ENCODE data around the gene TM2D3. TPM values are rescaled to one million over a fixed set of nuclear protein-coding genes. Genes with fewer than 3 reads are reported as not detected.

TM2D3 gene
- total RNA-seq, 1 experiment from 2014 or later: 18.8 TPM

- Histone ChIP-seq H3K79me2 (ENCODE audit: low read depth) (no peaks in the 10 kb centered on the region), H3K27ac (no peak overlapping the region), H3K4me2 (no peak overlapping the region), H3K9me3 (ENCODE audit: insufficient read depth, low read depth) (no peaks in the 10 kb centered on the region; the same call in 1 of the 2 replicates), H3F3A (ENCODE audit: insufficient read depth, low read depth) (no peaks in the 10 kb centered on the region), H3K4me3 (no peak overlapping the region), H3K9me2 (ENCODE audit: insufficient read depth) (no peaks in the 10 kb centered on the region), H3K4me1 (replicated peaks; ENCODE audit: insufficient read depth) (no peaks in the 10 kb centered on the region), H3K36me3 (ENCODE audit: low read depth) (no peaks in the 10 kb centered on the region), H4K20me1 (ENCODE audit: insufficient read depth) (no peaks in the 10 kb centered on the region), H3K27me3 (ENCODE audit: insufficient read depth, low read depth) (no peaks in the 10 kb centered on the region), H2AFZ (no peak overlapping the region)
- POLR2A ChIA-PET (ENCODE audit: unreplicated experiment): no interaction called here
- CTCF ChIA-PET: no interaction called here
- DNase-seq: no peak
- TF ChIP-seq EZH2 (IDR thresholded peaks at IDR 0.05; ENCODE audit: low read depth) (no peak), CTCF (conservative IDR thresholded peaks at IDR 0.05) (no peak)
- BruUV-seq (replicated peaks): no TSS peak
- intact Hi-C loops (cut with micrococcal nuclease; ENCODE audit: unreplicated experiment): no loop called here
These were observed 49.4 kb downstream of the TM2D3 start for GRCh38 chr15:101602801-101603200.

- H3K79me2 ChIP-seq (ENCODE audit: low read depth): no peaks in the 10 kb centered on the region
- TF ChIP-seq EZH2 (IDR thresholded peaks at IDR 0.05; ENCODE audit: low read depth) (no peak), CTCF (conservative IDR thresholded peaks at IDR 0.05) (no peak)
- H3K9me2 ChIP-seq (ENCODE audit: insufficient read depth): no peaks in the 10 kb centered on the region
- no TSS peak for BruUV-seq (replicated peaks)
- CTCF ChIA-PET: no interaction called here
- intact Hi-C loops (cut with micrococcal nuclease; ENCODE audit: unreplicated experiment): no loop called here
- H4K20me1 ChIP-seq (ENCODE audit: insufficient read depth): no peaks in the 10 kb centered on the region
- no peak overlapping the region for H3K4me3 ChIP-seq
- H3K36me3 ChIP-seq (ENCODE audit: low read depth): no peaks in the 10 kb centered on the region
- H2AFZ ChIP-seq: no peak overlapping the region
- H3K27me3 ChIP-seq (ENCODE audit: insufficient read depth, low read depth): no peaks in the 10 kb centered on the region
- no peak overlapping the region for H3K27ac ChIP-seq
- H3K9me3 ChIP-seq (ENCODE audit: insufficient read depth, low read depth): no peaks in the 10 kb centered on the region; the same call in 1 of the 2 replicates
- POLR2A ChIA-PET (ENCODE audit: unreplicated experiment): no interaction called here
- no peaks in the 10 kb centered on the region for H3F3A ChIP-seq (ENCODE audit: insufficient read depth, low read depth)
- no peak overlapping the region for H3K4me2 ChIP-seq
- H3K4me1 ChIP-seq (replicated peaks; ENCODE audit: insufficient read depth): no peaks in the 10 kb centered on the region
- DNase-seq: no peak
These were observed 52.1 kb downstream of the TM2D3 start for GRCh38 chr15:101600035-101600434.

GRCh38 chr15:101599091-101599490 lies 53.1 kb downstream of the TM2D3 start:
- no peak for DNase-seq
- CTCF ChIA-PET: interaction anchor here (0.6 kb wide), 1 partner anchor 91 kb away, joined by 3 read pairs; no protein-coding TSS in a partner anchor
- TF ChIP-seq EZH2 (IDR thresholded peaks at IDR 0.05; ENCODE audit: low read depth) (no peak), CTCF (conservative IDR thresholded peaks at IDR 0.05) (no peak)
- no TSS peak for BruUV-seq (replicated peaks)
- Histone ChIP-seq H3K9me3 (ENCODE audit: insufficient read depth, low read depth) (0 out of 2 replicates have a peak, but pooled peaks cover 4% of the 10 kb centered on the region), H3K27ac (no peak overlapping the region), H3K4me2 (no peak overlapping the region), H2AFZ (no peak overlapping the region), H3K36me3 (ENCODE audit: low read depth) (no peaks in the 10 kb centered on the region), H3F3A (ENCODE audit: insufficient read depth, low read depth) (no peaks in the 10 kb centered on the region), H3K9me2 (ENCODE audit: insufficient read depth) (no peaks in the 10 kb centered on the region), H4K20me1 (ENCODE audit: insufficient read depth) (no peaks in the 10 kb centered on the region), H3K27me3 (ENCODE audit: insufficient read depth, low read depth) (no peaks in the 10 kb centered on the region), H3K4me1 (replicated peaks; ENCODE audit: insufficient read depth) (no peaks in the 10 kb centered on the region), H3K79me2 (ENCODE audit: low read depth) (no peaks in the 10 kb centered on the region), H3K4me3 (no peak overlapping the region)
- POLR2A ChIA-PET (ENCODE audit: unreplicated experiment): no interaction called here
- intact Hi-C loops (cut with micrococcal nuclease; ENCODE audit: unreplicated experiment): no loop called here
